ENCODE measurements around the gene EEF2K. TPM values are rescaled to one million over a fixed set of nuclear protein-coding genes. Genes with fewer than 3 reads are reported as not detected.

The EEF2K gene
- total and polyA plus RNA-seq, 2 of the 13 experiments (the other 11 are each of a cell fraction or from before 2014, with no cell fraction given): 22.0 to 23.8 TPM

DNA sequence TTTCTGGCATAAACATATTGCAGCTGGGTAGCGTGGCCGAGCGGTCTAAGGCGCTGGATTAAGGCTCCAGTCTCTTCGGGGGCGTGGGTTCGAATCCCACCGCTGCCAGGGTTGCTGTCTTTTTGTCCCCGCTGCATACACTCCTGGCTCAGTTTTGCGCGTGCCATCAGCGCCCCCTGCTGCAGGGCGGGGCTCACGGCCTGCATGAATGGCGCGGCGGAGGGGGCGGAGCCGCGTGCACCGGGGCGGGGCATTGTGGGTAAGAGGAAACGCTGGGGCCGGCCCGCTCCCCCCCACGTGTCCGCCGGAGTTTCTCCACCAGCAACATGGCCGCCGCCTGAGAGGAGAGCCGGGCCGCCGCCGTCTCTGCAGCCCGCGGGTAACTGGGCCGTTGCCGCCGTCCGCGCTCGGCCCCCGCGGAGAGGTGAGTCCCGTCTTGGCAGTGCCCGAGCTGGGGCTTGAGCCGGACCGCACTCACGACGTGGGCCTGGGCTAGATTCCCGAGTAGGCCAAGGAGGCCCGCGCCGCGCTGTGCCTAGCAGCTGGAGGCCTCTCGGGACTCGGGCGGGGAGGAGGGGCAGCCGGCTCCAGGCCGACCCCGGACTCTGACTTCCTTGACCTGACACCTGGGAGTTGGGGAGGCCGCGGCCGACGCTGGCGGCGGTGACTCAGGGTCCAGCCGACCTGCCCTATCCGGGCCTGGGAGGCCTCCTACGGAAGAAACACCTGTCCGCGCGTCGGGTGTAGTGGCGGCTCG, 91.2 kb downstream of the EEF2K start, which contains the start of gene POLR3E (continued):
- peak; percentile 4; the same call in 1 of the 2 replicates for TF ChIP-seq HNF4G (IDR thresholded peaks at IDR 0.05; ENCODE audit: borderline replicate concordance, low read depth, low read length)
- TF ChIP-seq HNF4G (CRISPR knock-in tag; IDR thresholded peaks at IDR 0.05; ENCODE audit: borderline replicate concordance, low read depth): peak; percentile 73
- TF ChIP-seq, protein P1, sequence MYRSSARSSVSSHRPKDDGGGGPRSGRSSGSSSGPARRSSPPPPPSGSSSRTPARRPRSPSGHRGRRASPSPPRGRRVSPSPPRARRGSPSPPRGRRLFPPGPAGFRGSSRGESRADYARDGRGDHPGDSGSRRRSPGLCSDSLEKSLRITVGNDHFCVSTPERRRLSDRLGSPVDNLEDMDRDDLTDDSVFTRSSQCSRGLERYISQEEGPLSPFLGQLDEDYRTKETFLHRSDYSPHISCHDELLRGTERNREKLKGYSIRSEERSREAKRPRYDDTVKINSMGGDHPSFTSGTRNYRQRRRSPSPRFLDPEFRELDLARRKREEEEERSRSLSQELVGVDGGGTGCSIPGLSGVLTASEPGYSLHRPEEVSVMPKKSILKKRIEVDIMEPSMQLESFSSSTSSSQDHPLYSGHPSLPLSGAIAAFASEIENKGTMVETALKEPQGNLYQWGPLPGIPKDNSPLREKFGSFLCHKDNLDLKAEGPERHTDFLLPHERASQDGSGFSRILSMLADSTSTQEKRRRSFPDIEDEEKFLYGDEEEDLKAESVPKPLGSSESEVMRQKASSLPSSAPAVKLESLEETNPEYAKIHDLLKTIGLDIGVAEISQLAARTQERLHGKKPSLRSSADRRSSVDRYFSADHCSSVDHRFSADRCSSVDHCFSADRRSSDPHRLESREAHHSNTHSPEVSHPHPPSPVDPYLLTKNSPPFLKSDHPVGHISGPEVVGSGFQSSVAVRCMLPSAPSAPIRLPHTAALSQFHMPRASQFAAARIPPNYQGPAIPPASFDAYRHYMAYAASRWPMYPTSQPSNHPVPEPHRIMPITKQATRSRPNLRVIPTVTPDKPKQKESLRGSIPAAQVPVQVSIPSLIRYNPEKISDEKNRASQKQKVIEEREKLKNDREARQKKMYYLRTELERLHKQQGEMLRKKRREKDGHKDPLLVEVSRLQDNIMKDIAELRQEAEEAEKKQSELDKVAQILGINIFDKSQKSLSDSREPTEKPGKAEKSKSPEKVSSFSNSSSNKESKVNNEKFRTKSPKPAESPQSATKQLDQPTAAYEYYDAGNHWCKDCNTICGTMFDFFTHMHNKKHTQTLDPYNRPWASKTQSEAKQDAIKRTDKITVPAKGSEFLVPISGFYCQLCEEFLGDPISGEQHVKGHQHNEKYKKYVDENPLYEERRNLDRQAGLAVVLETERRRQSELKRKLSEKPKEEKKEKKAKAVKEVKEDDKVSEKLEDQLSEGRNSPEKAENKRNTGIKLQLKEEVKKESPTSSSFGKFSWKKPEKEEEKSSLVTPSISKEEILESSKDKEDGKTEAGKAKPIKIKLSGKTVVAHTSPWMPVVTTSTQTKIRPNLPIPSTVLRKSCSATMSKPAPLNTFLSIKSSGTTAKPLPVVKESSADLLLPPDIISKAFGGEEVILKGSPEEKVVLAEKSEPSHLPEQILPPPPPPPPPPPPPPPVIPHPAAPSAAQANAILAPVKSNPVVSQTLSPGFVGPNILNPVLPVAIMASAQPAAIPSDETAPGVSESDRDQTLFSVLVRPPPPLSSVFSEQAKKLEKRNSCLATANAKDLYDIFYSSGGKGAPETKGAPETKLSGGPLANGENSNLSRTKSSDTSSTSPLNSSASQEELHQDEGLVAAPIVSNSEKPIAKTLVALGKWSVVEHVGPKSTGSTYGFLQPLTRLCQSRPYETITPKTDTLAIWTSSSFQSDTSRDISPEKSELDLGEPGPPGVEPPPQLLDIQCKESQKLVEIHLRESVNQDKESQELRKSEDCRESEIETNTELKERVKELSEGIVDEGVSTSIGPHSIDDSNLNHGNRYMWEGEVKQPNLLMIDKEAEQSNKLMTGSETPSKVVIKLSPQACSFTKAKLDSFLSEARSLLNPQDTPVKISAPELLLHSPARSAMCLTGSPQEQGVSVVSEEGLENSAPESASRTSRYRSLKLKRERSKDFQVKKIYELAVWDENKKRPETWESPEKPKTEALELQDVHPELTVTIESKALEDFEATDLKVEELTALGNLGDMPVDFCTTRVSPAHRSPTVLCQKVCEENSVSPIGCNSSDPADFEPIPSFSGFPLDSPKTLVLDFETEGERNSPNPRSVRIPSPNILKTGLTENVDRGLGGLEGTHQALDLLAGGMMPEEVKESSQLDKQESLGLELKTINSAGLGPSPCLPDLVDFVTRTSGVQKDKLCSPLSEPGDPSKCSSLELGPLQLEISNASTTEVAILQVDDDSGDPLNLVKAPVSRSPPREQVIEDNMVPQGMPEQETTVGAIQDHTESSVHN (CRISPR knock-in tag; IDR thresholded peaks at IDR 0.05): no peak; the same call in 1 of the 2 replicates
- TF ChIP-seq HHEX (CRISPR knock-in tag; IDR thresholded peaks at IDR 0.05): no peak; the same call in 1 of the 2 replicates
- TF ChIP-seq, protein P2, sequence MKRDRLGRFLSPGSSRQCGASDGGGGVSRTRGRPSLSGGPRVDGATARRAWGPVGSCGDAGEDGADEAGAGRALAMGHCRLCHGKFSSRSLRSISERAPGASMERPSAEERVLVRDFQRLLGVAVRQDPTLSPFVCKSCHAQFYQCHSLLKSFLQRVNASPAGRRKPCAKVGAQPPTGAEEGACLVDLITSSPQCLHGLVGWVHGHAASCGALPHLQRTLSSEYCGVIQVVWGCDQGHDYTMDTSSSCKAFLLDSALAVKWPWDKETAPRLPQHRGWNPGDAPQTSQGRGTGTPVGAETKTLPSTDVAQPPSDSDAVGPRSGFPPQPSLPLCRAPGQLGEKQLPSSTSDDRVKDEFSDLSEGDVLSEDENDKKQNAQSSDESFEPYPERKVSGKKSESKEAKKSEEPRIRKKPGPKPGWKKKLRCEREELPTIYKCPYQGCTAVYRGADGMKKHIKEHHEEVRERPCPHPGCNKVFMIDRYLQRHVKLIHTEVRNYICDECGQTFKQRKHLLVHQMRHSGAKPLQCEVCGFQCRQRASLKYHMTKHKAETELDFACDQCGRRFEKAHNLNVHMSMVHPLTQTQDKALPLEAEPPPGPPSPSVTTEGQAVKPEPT (CRISPR knock-in tag; IDR thresholded peaks at IDR 0.05; ENCODE audit: low read depth): peak; percentile 81
- peak; percentile 99 for TF ChIP-seq TAF1 (CRISPR knock-in tag; IDR thresholded peaks at IDR 0.05)
- TF ChIP-seq, protein P3, sequence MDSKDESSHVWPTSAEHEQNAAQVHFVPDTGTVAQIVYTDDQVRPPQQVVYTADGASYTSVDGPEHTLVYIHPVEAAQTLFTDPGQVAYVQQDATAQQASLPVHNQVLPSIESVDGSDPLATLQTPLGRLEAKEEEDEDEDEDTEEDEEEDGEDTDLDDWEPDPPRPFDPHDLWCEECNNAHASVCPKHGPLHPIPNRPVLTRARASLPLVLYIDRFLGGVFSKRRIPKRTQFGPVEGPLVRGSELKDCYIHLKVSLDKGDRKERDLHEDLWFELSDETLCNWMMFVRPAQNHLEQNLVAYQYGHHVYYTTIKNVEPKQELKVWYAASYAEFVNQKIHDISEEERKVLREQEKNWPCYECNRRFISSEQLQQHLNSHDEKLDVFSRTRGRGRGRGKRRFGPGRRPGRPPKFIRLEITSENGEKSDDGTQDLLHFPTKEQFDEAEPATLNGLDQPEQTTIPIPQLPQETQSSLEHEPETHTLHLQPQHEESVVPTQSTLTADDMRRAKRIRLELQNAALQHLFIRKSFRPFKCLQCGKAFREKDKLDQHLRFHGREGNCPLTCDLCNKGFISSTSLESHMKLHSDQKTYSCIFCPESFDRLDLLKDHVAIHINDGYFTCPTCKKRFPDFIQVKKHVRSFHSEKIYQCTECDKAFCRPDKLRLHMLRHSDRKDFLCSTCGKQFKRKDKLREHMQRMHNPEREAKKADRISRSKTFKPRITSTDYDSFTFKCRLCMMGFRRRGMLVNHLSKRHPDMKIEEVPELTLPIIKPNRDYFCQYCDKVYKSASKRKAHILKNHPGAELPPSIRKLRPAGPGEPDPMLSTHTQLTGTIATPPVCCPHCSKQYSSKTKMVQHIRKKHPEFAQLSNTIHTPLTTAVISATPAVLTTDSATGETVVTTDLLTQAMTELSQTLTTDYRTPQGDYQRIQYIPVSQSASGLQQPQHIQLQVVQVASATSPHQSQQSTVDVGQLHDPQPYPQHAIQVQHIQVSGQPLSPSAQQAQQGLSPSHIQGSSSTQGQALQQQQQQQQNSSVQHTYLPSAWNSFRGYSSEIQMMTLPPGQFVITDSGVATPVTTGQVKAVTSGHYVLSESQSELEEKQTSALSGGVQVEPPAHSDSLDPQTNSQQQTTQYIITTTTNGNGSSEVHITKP (CRISPR knock-in tag; IDR thresholded peaks at IDR 0.05; ENCODE audit: low read depth): peak; percentile 76; the same call in 1 of the 2 replicates
- TF ChIP-seq ZNF329 (CRISPR knock-in tag; IDR thresholded peaks at IDR 0.05; ENCODE audit: low read depth): peak; percentile 95
- peak; percentile 73 for TF ChIP-seq ETV5 (CRISPR knock-in tag; IDR thresholded peaks at IDR 0.05; ENCODE audit: borderline replicate concordance)
- TF ChIP-seq NR1H2 (CRISPR knock-in tag; IDR thresholded peaks at IDR 0.05; ENCODE audit: borderline replicate concordance, low read depth): peak; percentile 96
- peak; percentile 95; the same call in 1 of the 2 replicates for TF ChIP-seq DR1 (CRISPR knock-in tag; IDR thresholded peaks at IDR 0.05)
- peak; percentile 98 for TF ChIP-seq STAG1 (CRISPR knock-in tag; IDR thresholded peaks at IDR 0.05)
- TF ChIP-seq CCDC6 (CRISPR knock-in tag; IDR thresholded peaks at IDR 0.05): peak; percentile 99
- peak; percentile 98 for TF ChIP-seq ZMYM4 (CRISPR knock-in tag; IDR thresholded peaks at IDR 0.05)

All from HepG2 (cell line).